ENCODE results near the gene SH3PXD2B. TPM values are rescaled to one million over a fixed set of nuclear protein-coding genes. Genes with fewer than 3 reads are reported as not detected.

The SH3PXD2B gene
- total and polyA plus RNA-seq, 2 of the 13 experiments (the other 11 are each of a cell fraction or from before 2014, with no cell fraction given), result 3.4 to 4.6 TPM

- TF ChIP-seq REST (IDR thresholded peaks at IDR 0.05; ENCODE audit: borderline replicate concordance in 1 of 2, low read depth in 1 of 2, low read length in 2 of 2) (no peak), ZSCAN9 (CRISPR knock-in tag; IDR thresholded peaks at IDR 0.05; ENCODE audit: borderline replicate concordance) (no peak), KDM3A (CRISPR knock-in tag; IDR thresholded peaks at IDR 0.05; ENCODE audit: low read depth) (no peak), ZNF878 (CRISPR knock-in tag; IDR thresholded peaks at IDR 0.05) (no peak), FOSL1 (CRISPR knock-in tag; IDR thresholded peaks at IDR 0.05; ENCODE audit: borderline replicate concordance) (no peak), SMARCC2 (IDR thresholded peaks at IDR 0.05) (no peak), THYN1 (CRISPR knock-in tag; IDR thresholded peaks at IDR 0.05; ENCODE audit: borderline replicate concordance, low read depth) (no peak), ARID4A (CRISPR knock-in tag; IDR thresholded peaks at IDR 0.05; ENCODE audit: borderline replicate concordance) (0 out of 2 replicates have a peak, but pooled peaks have one; percentile 19), ZNF264 (CRISPR knock-in tag; IDR thresholded peaks at IDR 0.05) (no peak), NFIB (CRISPR knock-in tag; IDR thresholded peaks at IDR 0.05; ENCODE audit: borderline replicate concordance) (no peak), ZNF780A (CRISPR knock-in tag; IDR thresholded peaks at IDR 0.05) (no peak), FLYWCH1 (CRISPR knock-in tag; IDR thresholded peaks at IDR 0.05) (no peak), SNRNP70 (IDR thresholded peaks at IDR 0.05; ENCODE audit: low read depth, low read length) (no peak), NFRKB (IDR thresholded peaks at IDR 0.05) (no peak), ATF5 (CRISPR knock-in tag; IDR thresholded peaks at IDR 0.05; ENCODE audit: low read depth) (no peak), FOXO4 (CRISPR knock-in tag; conservative IDR thresholded peaks at IDR 0.05) (no peak), ZNF709 (CRISPR knock-in tag; IDR thresholded peaks at IDR 0.05) (no peak), ZNF674 (CRISPR knock-in tag; IDR thresholded peaks at IDR 0.05; ENCODE audit: low read depth) (no peak), GZF1 (CRISPR knock-in tag; IDR thresholded peaks at IDR 0.05) (no peak), RAD21 (CRISPR knock-in tag; IDR thresholded peaks at IDR 0.05) (no peak; the same call in 1 of the 2 replicates)
These were observed at the start of gene SH3PXD2B (continued) for GRCh38 chr5:172454358-172455086.
